Measurements from ENCODE around the gene DDX24.

The DDX24 gene

DNA sequence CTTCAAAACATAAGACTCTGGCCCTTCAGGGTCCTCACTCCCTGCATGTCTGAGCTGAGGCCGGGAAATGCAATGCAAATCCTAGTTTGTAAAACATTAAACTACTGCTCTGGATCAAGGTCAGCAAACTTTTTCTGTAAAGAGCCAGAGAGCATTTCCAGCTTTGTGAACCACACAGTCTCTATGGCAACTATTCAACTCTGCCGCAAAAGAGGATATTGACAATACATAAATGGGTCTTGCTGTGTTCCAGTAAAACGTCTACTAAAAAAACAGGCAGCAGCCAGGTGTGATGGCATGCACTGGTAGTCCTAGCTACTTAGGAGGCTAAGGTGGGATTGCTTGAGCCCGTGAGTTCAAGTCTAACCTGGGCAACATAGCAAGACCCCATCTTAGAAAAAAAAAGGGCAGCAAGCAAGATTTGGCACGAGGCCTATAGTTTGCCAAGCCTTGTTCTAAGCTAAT lies 22.3 kb downstream of the DDX24 start:
- in situ Hi-C loops (cut with HindIII; ENCODE audit: low sequenced_read_pairs) = no loop called here
- H3K4me3 ChIP-seq (ENCODE audit: low read depth, low read length) = no peak overlapping the region
- TF ChIP-seq CTCF (IDR thresholded peaks at IDR 0.05; ENCODE audit: low read depth, low read length, missing control alignments) = no peak
- DNase-seq (ENCODE audit: low read depth) = no peak

- H3K4me3 ChIP-seq (ENCODE audit: low read depth, low read length) = no peak overlapping the region
- TF ChIP-seq CTCF (IDR thresholded peaks at IDR 0.05; ENCODE audit: low read depth, low read length, missing control alignments) = no peak
- in situ Hi-C loops (cut with HindIII; ENCODE audit: low sequenced_read_pairs) = no loop called here
- no peak for DNase-seq (ENCODE audit: low read depth)
Observed at GRCh38 chr14:94058128-94058673, 22.8 kb downstream of the DDX24 start.

- in situ Hi-C loops (cut with HindIII; ENCODE audit: low sequenced_read_pairs) = no loop called here
- no peak overlapping the region for H3K4me3 ChIP-seq (ENCODE audit: low read depth, low read length)
- no peak for TF ChIP-seq CTCF (IDR thresholded peaks at IDR 0.05; ENCODE audit: low read depth, low read length, missing control alignments)
- DNase-seq (ENCODE audit: low read depth) = no peak
Observed at GRCh38 chr14:94056579-94057308, 24.3 kb downstream of the DDX24 start.

GRCh38 chr14:94054936-94055335 lies 26.1 kb downstream of the DDX24 start:
- in situ Hi-C loops (cut with HindIII; ENCODE audit: low sequenced_read_pairs) = no loop called here
- TF ChIP-seq CTCF (IDR thresholded peaks at IDR 0.05; ENCODE audit: low read depth, low read length, missing control alignments) = no peak
- H3K4me3 ChIP-seq (ENCODE audit: low read depth, low read length) = no peak overlapping the region
- DNase-seq (ENCODE audit: low read depth) = no peak

GRCh38 chr14:94054401-94054800 lies 26.6 kb downstream of the DDX24 start:
- in situ Hi-C loops (cut with HindIII; ENCODE audit: low sequenced_read_pairs) = no loop called here
- DNase-seq (ENCODE audit: low read depth) = no peak
- no peak for TF ChIP-seq CTCF (IDR thresholded peaks at IDR 0.05; ENCODE audit: low read depth, low read length, missing control alignments)
- no peak overlapping the region for H3K4me3 ChIP-seq (ENCODE audit: low read depth, low read length)

DNA sequence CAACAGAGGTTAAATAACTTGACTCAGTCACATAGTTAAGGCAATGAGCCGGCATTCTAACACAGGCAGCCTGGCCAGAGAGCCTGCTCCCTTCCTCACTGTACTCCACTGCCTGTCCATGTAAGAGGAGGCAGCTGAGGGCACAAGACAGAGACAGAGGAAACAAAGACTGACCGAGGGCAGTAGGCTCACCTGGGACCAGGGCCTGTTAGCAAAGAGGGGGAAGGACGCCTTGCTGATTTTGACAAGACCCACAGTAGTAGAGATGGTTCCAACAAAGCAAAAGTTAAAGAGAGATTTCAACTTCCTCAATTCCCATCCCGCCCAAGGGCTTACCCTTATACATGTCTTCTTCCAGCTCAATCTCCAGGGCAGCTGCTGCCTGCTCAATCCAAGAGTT lies 28.3 kb downstream of the DDX24 start:
- in situ Hi-C loops (cut with HindIII; ENCODE audit: low sequenced_read_pairs) = no loop called here
- DNase-seq (ENCODE audit: low read depth) = no peak
- no peak for TF ChIP-seq CTCF (IDR thresholded peaks at IDR 0.05; ENCODE audit: low read depth, low read length, missing control alignments)
- no peak overlapping the region for H3K4me3 ChIP-seq (ENCODE audit: low read depth, low read length)
